IPS-18a (cell line): ENCODE measurements around the gene LCLAT1.
"Not testable (repeated sequence)": the region's sequence is repeated elsewhere in the genome, so short reads cannot be mapped to it uniquely, and the experiment has no call there.

Source experiments
- H3K27ac ChIP-seq: one replicate; pipeline ENCODE4 v1.5.1; 2013; ENCODE audit warnings: low read length
- H3K27me3 ChIP-seq: one replicate; pipeline ENCODE4 v1.6.1; 2013; ENCODE audit warnings: mild to moderate bottlenecking, low read length; ENCODE audit not compliant: control insufficient read depth, insufficient read depth
- H3K36me3 ChIP-seq: one replicate; pipeline ENCODE4 v1.6.1; 2013; ENCODE audit warnings: low read depth, low read length; ENCODE audit not compliant: control insufficient read depth
- H3K4me1 ChIP-seq: one replicate; pipeline ENCODE4 v1.6.1; 2013; ENCODE audit warnings: low read depth, low read length; ENCODE audit not compliant: control insufficient read depth
- H3K4me3 ChIP-seq: one replicate; pipeline ENCODE4 v1.5.1; 2013; ENCODE audit warnings: low read length
- H3K9ac ChIP-seq: one replicate; pipeline ENCODE4 v1.6.1; 2013; ENCODE audit warnings: mild to moderate bottlenecking, low read length, moderate library complexity
- H3K9me3 ChIP-seq: one replicate; pipeline ENCODE4 v1.6.1; 2013; ENCODE audit warnings: low read depth, low read length; ENCODE audit not compliant: control insufficient read depth

LCLAT1 gene

DNA sequence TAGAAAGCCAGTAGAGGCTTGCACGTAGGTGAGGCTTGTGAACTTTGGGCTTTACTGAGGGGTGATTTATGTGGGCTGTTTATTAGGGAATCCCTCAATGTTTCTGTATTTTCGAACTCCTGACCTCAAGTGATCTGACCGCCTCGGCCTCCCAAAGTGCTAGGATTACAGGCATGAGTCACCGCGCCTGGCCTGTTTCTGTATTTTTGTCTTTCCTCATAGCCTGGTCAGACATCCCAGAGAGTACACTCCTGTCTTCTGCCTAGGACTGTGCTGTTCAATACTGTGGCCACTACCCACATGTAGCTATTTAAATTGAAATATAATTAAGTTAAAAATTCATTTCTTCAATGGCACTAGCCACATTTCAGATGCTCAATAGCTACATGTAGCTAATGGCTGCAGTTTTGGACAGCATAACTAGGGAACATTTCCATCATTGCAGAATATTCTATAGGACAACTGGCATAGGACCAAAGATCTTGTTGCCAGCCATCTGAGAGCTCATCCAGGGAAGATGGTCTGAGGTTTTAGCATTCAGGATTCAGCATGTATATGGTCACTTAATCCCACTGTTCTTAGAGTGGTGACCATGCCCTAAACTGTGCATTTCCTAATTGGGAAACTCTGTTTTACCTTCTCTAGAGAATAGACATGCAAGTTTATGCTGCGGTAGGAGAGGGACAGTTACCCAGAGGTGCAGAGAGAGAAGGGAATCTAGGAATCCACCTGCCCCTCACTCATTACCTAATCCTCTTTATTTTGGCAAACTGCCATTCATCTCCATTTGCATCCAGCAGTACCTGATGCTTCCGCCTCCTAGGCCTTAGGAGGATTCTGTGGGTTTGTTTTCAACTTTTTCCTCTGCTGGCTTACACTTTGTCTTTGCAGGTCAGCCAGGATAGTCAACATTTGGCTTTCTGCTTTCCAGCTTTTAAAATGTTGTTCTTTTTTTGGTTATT is 64.4 kb downstream of the LCLAT1 start:
- Histone ChIP-seq H3K27me3 (no peaks in the 10 kb centered on the region), H3K9me3 (no peaks in the 10 kb centered on the region), H3K9ac (no peak overlapping the region), H3K36me3 (no peaks in the 10 kb centered on the region), H3K4me1 (peaks cover 24% of the 10 kb centered on the region), H3K4me3 (no peak overlapping the region), H3K27ac (no peak overlapping the region)

GRCh38 chr2:30512243-30512886 is 65.3 kb downstream of the LCLAT1 start:
- Histone ChIP-seq H3K9ac (no peak overlapping the region), H3K4me1 (peaks cover 24% of the 10 kb centered on the region), H3K27ac (no peak overlapping the region), H3K36me3 (no peaks in the 10 kb centered on the region), H3K9me3 (no peaks in the 10 kb centered on the region), H3K4me3 (no peak overlapping the region), H3K27me3 (no peaks in the 10 kb centered on the region)

GRCh38 chr2:30513649-30514048 is 66.6 kb downstream of the LCLAT1 start:
- H3K9ac ChIP-seq, H3K4me3 ChIP-seq, H3K9me3 ChIP-seq, H3K27ac ChIP-seq, H3K36me3 ChIP-seq, H3K27me3 ChIP-seq: not testable (repeated sequence)
- H3K4me1 ChIP-seq = peaks cover 24% of the 10 kb centered on the region

DNA sequence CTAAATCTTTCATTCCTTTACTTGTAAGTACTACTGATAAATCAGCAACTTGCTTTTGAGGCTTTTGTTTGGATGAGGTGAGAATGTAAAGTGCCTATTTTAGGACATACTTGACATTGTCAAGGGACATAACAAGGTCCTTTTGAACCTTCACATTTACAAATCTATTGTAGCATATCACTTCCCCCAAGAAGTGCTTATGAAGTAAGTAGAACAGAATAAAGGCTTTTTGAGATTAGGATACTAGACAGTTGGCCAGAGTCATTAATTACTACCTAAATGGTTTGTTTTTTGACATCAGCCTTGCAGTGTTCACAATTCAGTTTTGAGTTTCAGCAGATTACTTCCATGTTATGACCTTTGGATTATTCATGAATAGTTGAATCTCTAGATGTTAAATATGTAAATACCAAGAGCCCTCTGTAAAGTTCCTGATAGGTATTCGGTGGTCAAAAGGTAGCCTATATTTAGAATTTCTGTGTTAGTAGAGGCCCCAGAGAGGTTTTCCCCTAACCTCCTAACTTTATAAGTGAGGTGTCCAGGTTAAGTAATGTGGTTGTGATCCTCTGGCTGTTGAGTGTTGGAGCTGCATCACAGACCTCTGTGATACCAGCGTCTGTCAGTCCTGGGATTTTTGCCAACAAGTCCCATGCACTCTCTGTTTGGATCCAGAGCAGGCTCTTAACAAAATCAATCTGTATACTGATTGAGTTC is 67.2 kb downstream of the LCLAT1 start:
- no peak overlapping the region for H3K27ac ChIP-seq
- H3K4me1 ChIP-seq = peaks cover 24% of the 10 kb centered on the region
- H3K27me3 ChIP-seq = no peaks in the 10 kb centered on the region
- H3K36me3 ChIP-seq = no peaks in the 10 kb centered on the region
- H3K9me3 ChIP-seq = peaks cover 4% of the 10 kb centered on the region
- H3K4me3 ChIP-seq = no peak overlapping the region
- no peak overlapping the region for H3K9ac ChIP-seq

- H3K9ac ChIP-seq = no peak overlapping the region
- H3K9me3 ChIP-seq = peaks cover 4% of the 10 kb centered on the region
- H3K27ac ChIP-seq = no peak overlapping the region
- H3K27me3 ChIP-seq = no peaks in the 10 kb centered on the region
- H3K4me1 ChIP-seq = peaks cover 24% of the 10 kb centered on the region
- H3K4me3 ChIP-seq = no peak overlapping the region
- H3K36me3 ChIP-seq = no peaks in the 10 kb centered on the region
Observed at GRCh38 chr2:30514848-30515435, 67.9 kb downstream of the LCLAT1 start.

GRCh38 chr2:30516166-30516565 is 69.1 kb downstream of the LCLAT1 start:
- H3K36me3 ChIP-seq = no peaks in the 10 kb centered on the region
- H3K27ac ChIP-seq = no peak overlapping the region
- peaks cover 4% of the 10 kb centered on the region for H3K9me3 ChIP-seq
- H3K4me1 ChIP-seq = peaks cover 24% of the 10 kb centered on the region
- no peak overlapping the region for H3K9ac ChIP-seq
- no peaks in the 10 kb centered on the region for H3K27me3 ChIP-seq
- H3K4me3 ChIP-seq = no peak overlapping the region

GRCh38 chr2:30519796-30520195 is 72.8 kb downstream of the LCLAT1 start:
- H3K9ac ChIP-seq = no peak overlapping the region
- H3K4me3 ChIP-seq = no peak overlapping the region
- no peak overlapping the region for H3K27ac ChIP-seq
- no peaks in the 10 kb centered on the region for H3K4me1 ChIP-seq
- H3K9me3 ChIP-seq = peaks cover 4% of the 10 kb centered on the region
- H3K27me3 ChIP-seq = no peaks in the 10 kb centered on the region
- no peaks in the 10 kb centered on the region for H3K36me3 ChIP-seq

- Histone ChIP-seq H3K36me3 (no peaks in the 10 kb centered on the region), H3K4me1 (no peaks in the 10 kb centered on the region)
Observed at GRCh38 chr2:30522421-30522820, 75.4 kb downstream of the LCLAT1 start.

DNA sequence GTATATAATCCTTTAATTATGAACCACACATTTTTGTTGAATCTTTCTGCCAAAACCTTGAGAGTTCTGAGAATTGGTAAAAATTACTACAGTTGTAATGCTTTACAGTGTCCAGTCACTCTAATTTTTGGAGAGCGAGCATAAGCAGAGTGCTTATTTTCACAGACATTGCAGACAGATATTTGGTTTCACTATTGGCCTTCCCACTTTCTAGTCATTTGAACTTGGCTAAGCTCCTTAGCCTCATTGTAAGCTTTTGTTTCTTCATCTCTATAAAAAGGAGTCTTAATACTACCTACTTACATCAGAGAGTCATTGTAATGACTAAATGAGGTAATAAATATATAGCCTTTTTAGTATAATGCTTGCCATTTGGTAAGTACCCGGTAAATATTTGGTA is 80.4 kb downstream of the LCLAT1 start:
- Histone ChIP-seq H3K9ac (no peak overlapping the region), H3K4me3 (no peak overlapping the region), H3K27me3 (no peaks in the 10 kb centered on the region), H3K36me3 (no peaks in the 10 kb centered on the region), H3K4me1 (no peaks in the 10 kb centered on the region), H3K27ac (no peak overlapping the region), H3K9me3 (no peaks in the 10 kb centered on the region)

More at GRCh38 chr2:30522421-30522820, 75.4 kb downstream of the LCLAT1 start:
- Histone ChIP-seq H3K27ac (no peak overlapping the region), H3K9ac (no peak overlapping the region), H3K27me3 (no peaks in the 10 kb centered on the region), H3K9me3 (peaks cover 4% of the 10 kb centered on the region), H3K4me3 (no peak overlapping the region)

DNA sequence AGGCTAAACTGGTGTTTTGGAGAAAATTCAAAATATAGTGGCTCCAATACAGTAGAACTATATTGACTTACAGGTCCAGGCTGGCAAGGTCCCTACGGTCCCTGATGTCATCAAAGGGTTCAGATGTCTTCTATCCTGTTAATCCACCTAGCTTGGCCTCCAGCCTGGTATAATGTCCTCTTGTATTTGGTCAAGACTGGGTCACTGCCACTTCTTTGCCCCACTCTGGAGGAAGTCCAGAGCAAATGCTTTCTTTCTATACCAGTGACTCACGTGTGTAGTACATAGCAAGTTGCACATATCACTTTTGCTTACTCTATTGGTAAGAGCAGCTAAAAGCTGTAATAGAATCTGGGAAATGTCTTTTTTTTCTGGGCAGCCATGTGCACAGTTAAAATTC is 80.8 kb downstream of the LCLAT1 start:
- Histone ChIP-seq H3K9ac (no peak overlapping the region), H3K4me1 (no peaks in the 10 kb centered on the region), H3K9me3 (no peaks in the 10 kb centered on the region), H3K27me3 (no peaks in the 10 kb centered on the region), H3K36me3 (no peaks in the 10 kb centered on the region), H3K27ac (no peak overlapping the region), H3K4me3 (no peak overlapping the region)

DNA sequence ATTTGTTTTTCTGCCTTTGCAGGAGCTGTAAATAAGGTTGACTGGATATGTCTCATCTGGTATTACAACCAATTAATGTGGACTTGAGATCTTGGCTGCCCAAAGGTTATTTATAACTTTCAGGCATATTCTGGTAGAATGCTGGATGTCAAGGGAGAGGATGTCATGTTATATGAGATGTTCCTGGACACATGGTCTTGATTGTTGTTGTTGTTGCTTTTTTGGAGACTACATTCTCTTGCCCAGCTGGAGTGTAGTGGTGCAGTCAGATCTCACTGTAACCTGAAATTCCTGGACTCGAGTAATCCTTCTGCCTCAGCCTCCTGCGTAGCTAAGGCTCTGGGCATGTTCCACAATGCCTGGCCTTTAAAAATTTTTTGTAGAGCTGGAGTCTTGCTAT is 83.3 kb downstream of the LCLAT1 start:
- H3K9me3 ChIP-seq = no peaks in the 10 kb centered on the region
- H3K9ac ChIP-seq = no peak overlapping the region
- no peaks in the 10 kb centered on the region for H3K4me1 ChIP-seq
- H3K27ac ChIP-seq = no peak overlapping the region
- no peaks in the 10 kb centered on the region for H3K27me3 ChIP-seq
- H3K36me3 ChIP-seq = peaks cover 6% of the 10 kb centered on the region
- no peak overlapping the region for H3K4me3 ChIP-seq
